Neural cell (in vitro differentiated cells): ENCODE data around the gene ACTN4.

Experiments
- CTCF ChIP-seq: fragments of 450-650 bp; IDR thresholded peaks from 2 replicates; pipeline ENCODE4 v1.5.1; 2014; ENCODE audit warnings: antibody characterized with exemption, mild to moderate bottlenecking, moderate library complexity; ENCODE audit not compliant: poor library complexity, severe bottlenecking
- EP300 ChIP-seq: fragments of 450-650 bp; conservative IDR thresholded peaks from 2 replicates; pipeline ENCODE4 v1.6.1; 2014; ENCODE audit warnings: antibody characterized with exemption, mild to moderate bottlenecking, moderate library complexity; ENCODE audit not compliant: poor library complexity, severe bottlenecking
- EZH2 ChIP-seq: fragments of 200-600, 300-800 bp; shearing (Covaris generic), sonication (generic); IDR thresholded peaks from 2 replicates; pipeline ENCODE4 v1.6.1; 2014; ENCODE audit warnings: antibody characterized with exemption, low read length, borderline replicate concordance, mild to moderate bottlenecking; ENCODE audit not compliant: insufficient read depth, poor library complexity, severe bottlenecking
- POLR2AphosphoS5 ChIP-seq: IDR thresholded peaks from 2 replicates; pipeline ENCODE4 v1.6.1; 2012
- RAD21 ChIP-seq: fragments of 450-650 bp; conservative IDR thresholded peaks from 2 replicates; pipeline ENCODE4 v1.6.1; 2014; ENCODE audit warnings: antibody characterized with exemption, mild to moderate bottlenecking, moderate library complexity
- SMC3 ChIP-seq: fragments of 450-650 bp; conservative IDR thresholded peaks from 2 replicates; pipeline ENCODE4 v1.6.1; 2014; ENCODE audit warnings: antibody characterized with exemption, mild to moderate bottlenecking, moderate library complexity; ENCODE audit not compliant: poor library complexity
- TAF1 ChIP-seq: IDR thresholded peaks from 2 replicates; pipeline ENCODE4 v1.6.1; 2012; ENCODE audit warnings: low read depth
- TF ChIP-seq, protein P1 (sequence below): IDR thresholded peaks from 2 replicates; pipeline ENCODE4 v1.6.1; 2012; ENCODE audit warnings: borderline replicate concordance

DNA sequence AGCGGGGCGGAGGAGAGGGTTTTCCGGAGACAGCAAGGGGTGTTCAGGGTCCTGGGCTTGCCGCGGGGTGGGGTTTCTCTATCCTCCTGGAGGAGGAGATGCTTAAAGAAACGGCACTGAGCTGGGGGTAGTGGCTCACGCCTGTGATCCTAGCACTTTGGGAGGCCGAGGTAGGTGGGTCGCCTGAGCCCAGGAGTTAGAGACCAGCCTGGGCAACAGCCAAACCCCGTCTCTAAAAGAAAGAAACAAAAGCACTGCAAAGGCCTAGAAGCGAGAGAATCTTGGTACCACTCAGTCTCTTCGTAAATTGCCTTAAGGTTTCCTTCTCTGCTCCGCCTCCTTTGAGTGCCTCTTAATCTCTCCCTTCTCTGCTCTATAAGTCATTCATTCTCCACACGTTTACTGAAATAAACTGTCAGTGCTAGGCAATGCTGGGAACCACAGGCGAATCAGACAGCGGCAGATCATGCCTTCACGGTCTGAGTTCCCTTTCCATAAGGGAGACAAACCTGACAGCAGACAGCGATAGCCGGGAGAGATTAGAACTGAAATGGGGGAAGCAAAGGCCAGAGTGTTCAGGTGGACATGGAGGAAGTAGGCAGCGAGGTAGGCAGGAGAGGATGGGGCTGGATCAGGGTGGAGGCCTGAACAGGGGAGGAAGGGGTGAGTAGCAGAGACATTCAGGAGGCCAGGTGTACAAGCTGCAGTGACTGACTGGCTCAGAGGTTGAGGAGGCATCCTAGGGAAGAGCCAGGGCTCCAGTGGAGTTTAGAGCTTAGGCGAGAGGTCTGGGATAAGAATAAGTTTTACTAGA lies 27.9 kb upstream of the ACTN4 start:
- TF ChIP-seq RAD21 (no peak), EZH2 (no peak), CTCF (no peak), POLR2AphosphoS5 (no peak), TAF1 (no peak), EP300 (no peak), SMC3 (no peak)
- TF ChIP-seq, protein P1, sequence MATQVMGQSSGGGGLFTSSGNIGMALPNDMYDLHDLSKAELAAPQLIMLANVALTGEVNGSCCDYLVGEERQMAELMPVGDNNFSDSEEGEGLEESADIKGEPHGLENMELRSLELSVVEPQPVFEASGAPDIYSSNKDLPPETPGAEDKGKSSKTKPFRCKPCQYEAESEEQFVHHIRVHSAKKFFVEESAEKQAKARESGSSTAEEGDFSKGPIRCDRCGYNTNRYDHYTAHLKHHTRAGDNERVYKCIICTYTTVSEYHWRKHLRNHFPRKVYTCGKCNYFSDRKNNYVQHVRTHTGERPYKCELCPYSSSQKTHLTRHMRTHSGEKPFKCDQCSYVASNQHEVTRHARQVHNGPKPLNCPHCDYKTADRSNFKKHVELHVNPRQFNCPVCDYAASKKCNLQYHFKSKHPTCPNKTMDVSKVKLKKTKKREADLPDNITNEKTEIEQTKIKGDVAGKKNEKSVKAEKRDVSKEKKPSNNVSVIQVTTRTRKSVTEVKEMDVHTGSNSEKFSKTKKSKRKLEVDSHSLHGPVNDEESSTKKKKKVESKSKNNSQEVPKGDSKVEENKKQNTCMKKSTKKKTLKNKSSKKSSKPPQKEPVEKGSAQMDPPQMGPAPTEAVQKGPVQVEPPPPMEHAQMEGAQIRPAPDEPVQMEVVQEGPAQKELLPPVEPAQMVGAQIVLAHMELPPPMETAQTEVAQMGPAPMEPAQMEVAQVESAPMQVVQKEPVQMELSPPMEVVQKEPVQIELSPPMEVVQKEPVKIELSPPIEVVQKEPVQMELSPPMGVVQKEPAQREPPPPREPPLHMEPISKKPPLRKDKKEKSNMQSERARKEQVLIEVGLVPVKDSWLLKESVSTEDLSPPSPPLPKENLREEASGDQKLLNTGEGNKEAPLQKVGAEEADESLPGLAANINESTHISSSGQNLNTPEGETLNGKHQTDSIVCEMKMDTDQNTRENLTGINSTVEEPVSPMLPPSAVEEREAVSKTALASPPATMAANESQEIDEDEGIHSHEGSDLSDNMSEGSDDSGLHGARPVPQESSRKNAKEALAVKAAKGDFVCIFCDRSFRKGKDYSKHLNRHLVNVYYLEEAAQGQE = no peak
